HepG2 (cell line): ENCODE data around the gene SH3BGRL2. TPM values are rescaled to one million over a fixed set of nuclear protein-coding genes. Genes with fewer than 3 reads are reported as not detected.

Experiments
- ATF7-NPFF ChIP-seq: sonication (generic); formaldehyde crosslinking; IDR thresholded peaks from 2 replicates; pipeline ENCODE4 v1.8.1; 2023; ENCODE audit warnings: mild to moderate bottlenecking, low read depth, missing genetic modification reagents, moderate library complexity
- BCL6 ChIP-seq: IDR thresholded peaks from 2 replicates; pipeline ENCODE4 v1.6.1; 2016; ENCODE audit warnings: missing genetic modification reagents, missing compliant biosample characterization
- BHLHE40 ChIP-seq: IDR thresholded peaks from 2 replicates; pipeline ENCODE4 v1.6.1; 2011; ENCODE audit warnings: low read length, improper control_type of control experiment
- CSRNP1 ChIP-seq: sonication (generic); formaldehyde crosslinking; IDR thresholded peaks from 2 replicates; pipeline ENCODE4 v1.8.1; 2023; ENCODE audit warnings: mild to moderate bottlenecking, missing genetic modification reagents
- ETV6 ChIP-seq: sonication (generic); formaldehyde crosslinking; conservative IDR thresholded peaks from 2 replicates; pipeline ENCODE4 v1.4.0; 2020; ENCODE audit warnings: missing genetic modification reagents
- FOXP1 ChIP-seq, 2 experiments: fragments of 450-650 bp in 1 of 2; IDR thresholded peaks; 2 replicates each; pipeline ENCODE4 v1.6.1; 2017 to 2018; ENCODE audit warnings: antibody characterized with exemption in 1 of 2
- GABPA ChIP-seq, 2 experiments: IDR thresholded peaks; 2 replicates each; pipeline ENCODE4 v1.6.1; 2011 to 2016; ENCODE audit warnings: low read depth in 2 of 2, low read length in 1 of 2, missing biosample characterization in 1 of 2, missing genetic modification characterization in 1 of 2
- GATA4 ChIP-seq: sonication (generic); IDR thresholded peaks from 2 replicates; pipeline ENCODE4 v1.6.1; 2016; ENCODE audit warnings: antibody characterized with exemption, low read depth, borderline replicate concordance
- MEF2D ChIP-seq: sonication (generic); formaldehyde crosslinking; IDR thresholded peaks from 2 replicates; pipeline ENCODE4 v1.5.1; 2020; ENCODE audit warnings: mild to moderate bottlenecking, missing genetic modification reagents
- NR2F6 ChIP-seq, 2 experiments: IDR thresholded peaks; 2 replicates each; pipeline ENCODE4 v1.6.1; 2016; ENCODE audit warnings: antibody characterized with exemption in 1 of 2, mild to moderate bottlenecking in 1 of 2
- REL ChIP-seq: sonication (generic); formaldehyde crosslinking; conservative IDR thresholded peaks from 2 replicates; pipeline ENCODE4 v1.8.0; 2022; ENCODE audit warnings: mild to moderate bottlenecking, missing genetic modification reagents, moderate library complexity
- REPIN1 ChIP-seq: sonication (generic); formaldehyde crosslinking; IDR thresholded peaks from 2 replicates; pipeline ENCODE4 v1.8.0; 2022; ENCODE audit warnings: missing genetic modification reagents, low read depth, mild to moderate bottlenecking, borderline replicate concordance
- STAT5B ChIP-seq: sonication (generic); formaldehyde crosslinking; IDR thresholded peaks from 2 replicates; pipeline ENCODE4 v1.4.0; 2020; ENCODE audit warnings: missing genetic modification reagents
- TBX3 ChIP-seq: fragments of 450-650 bp; IDR thresholded peaks from 2 replicates; pipeline ENCODE4 v1.6.1; 2017; ENCODE audit warnings: antibody characterized with exemption, mild to moderate bottlenecking, inconsistent platforms, borderline replicate concordance
- TRIM24 ChIP-seq: sonication (generic); formaldehyde crosslinking; IDR thresholded peaks from 2 replicates; pipeline ENCODE4 v1.8.0; 2022; ENCODE audit warnings: mild to moderate bottlenecking, missing genetic modification reagents
- ZMYM4 ChIP-seq: sonication (generic); formaldehyde crosslinking; IDR thresholded peaks from 2 replicates; pipeline ENCODE4 v1.8.1; 2023; ENCODE audit warnings: mild to moderate bottlenecking, missing genetic modification reagents
- ZNF230 ChIP-seq: sonication (generic); formaldehyde crosslinking; IDR thresholded peaks from 2 replicates; pipeline ENCODE4 v1.4.0; 2020; ENCODE audit warnings: mild to moderate bottlenecking, missing genetic modification reagents
- ZNF329 ChIP-seq: sonication (generic); formaldehyde crosslinking; IDR thresholded peaks from 2 replicates; pipeline ENCODE4 v1.9.0; 2021; ENCODE audit warnings: low read depth, mild to moderate bottlenecking, missing genetic modification reagents
- ZNF333 ChIP-seq: sonication (generic); formaldehyde crosslinking; IDR thresholded peaks from 2 replicates; pipeline ENCODE4 v1.4.0; 2020; ENCODE audit warnings: mild to moderate bottlenecking, missing genetic modification reagents, borderline replicate concordance
- ZNF446 ChIP-seq: sonication (generic); formaldehyde crosslinking; IDR thresholded peaks from 2 replicates; pipeline ENCODE4 v1.5.0; 2020; ENCODE audit warnings: mild to moderate bottlenecking, missing genetic modification reagents
- ZNF512B ChIP-seq: sonication (generic); formaldehyde crosslinking; IDR thresholded peaks from 2 replicates; pipeline ENCODE4 v1.5.1; 2020; ENCODE audit warnings: missing genetic modification reagents, mild to moderate bottlenecking, borderline replicate concordance
- ZNF556 ChIP-seq: sonication (generic); formaldehyde crosslinking; IDR thresholded peaks from 2 replicates; pipeline ENCODE4 v1.4.0; 2020; ENCODE audit warnings: mild to moderate bottlenecking, missing genetic modification reagents, borderline replicate concordance
- ZSCAN20 ChIP-seq: sonication (generic); formaldehyde crosslinking; IDR thresholded peaks from 2 replicates; pipeline ENCODE4 v1.4.0; 2020; ENCODE audit warnings: missing genetic modification reagents, mild to moderate bottlenecking, borderline replicate concordance
- polyA plus RNA-seq, 8 experiments: library from polyadenylated mRNA; depleted of rRNA in 3 of 8; stranded (reverse) in 7 of 8; unstranded in 1 of 8; fragments of >200 nt; fragmentation: Illumina TruSeq in 4 of 8; extraction: Trizol in 4 of 8; gene quantifications; 2 replicates each; pipeline versions ENCODE4 v1.2.1 to v1.2.3, GENCODE V29; 2011 to 2016; ENCODE audit warnings: low read depth in 4 of 8, missing spikeins in 1 of 8, mixed read lengths in 1 of 8; ENCODE audit not compliant: insufficient read depth in 1 of 8
- total RNA-seq, 5 experiments: library from RNA; depleted of rRNA; stranded (reverse); fragments of >200 nt; fragmentation: Illumina TruSeq; extraction: Trizol; gene quantifications; 2 replicates each; pipeline ENCODE4 v1.2.3, GENCODE V29; 2016; ENCODE audit warnings: low read depth in 1 of 5
- TF ChIP-seq, protein P1 (sequence below): fragments of 450-650 bp; IDR thresholded peaks from 2 replicates; pipeline ENCODE4 v1.6.1; 2017
- TF ChIP-seq, protein P2 (sequence below): sonication (generic); formaldehyde crosslinking; IDR thresholded peaks from 2 replicates; pipeline ENCODE4 v1.9.0; 2021; ENCODE audit warnings: missing genetic modification reagents, borderline replicate concordance

Gene SH3BGRL2
- total and polyA plus RNA-seq, 2 of the 13 experiments (the other 11 are each of a cell fraction or from before 2014, with no cell fraction given): 10.9 to 28.8 TPM

- TF ChIP-seq STAT5B (CRISPR knock-in tag) (no peak), GABPA (IDR thresholded peaks at IDR 0.05; ENCODE audit: low read depth, low read length) (no peak), GABPA (CRISPR knock-in tag; IDR thresholded peaks at IDR 0.05; ENCODE audit: low read depth) (no peak), ZNF556 (CRISPR knock-in tag) (no peak), GATA4 (no peak), TRIM24 (no peak), ZNF446 (CRISPR knock-in tag) (no peak), ETV6 (CRISPR knock-in tag) (no peak), FOXP1 (IDR thresholded peaks at IDR 0.05) (no peak), FOXP1 (CRISPR knock-in tag; IDR thresholded peaks at IDR 0.05) (peak; percentile 51), BHLHE40 (peak; percentile 65; the same call in 1 of the 2 replicates), CSRNP1 (no peak), MEF2D (CRISPR knock-in tag) (no peak), NR2F6 (IDR thresholded peaks at IDR 0.05) (no peak), NR2F6 (CRISPR knock-in tag; IDR thresholded peaks at IDR 0.05) (0 out of 2 replicates have a peak, but pooled peaks have one; percentile 9), ATF7-NPFF (CRISPR knock-in tag) (no peak), ZNF333 (no peak), ZNF512B (no peak), ZNF230 (CRISPR knock-in tag) (no peak), ZNF329 (no peak), ZSCAN20 (CRISPR knock-in tag) (no peak), TBX3 (no peak), REPIN1 (CRISPR knock-in tag) (no peak), ZMYM4 (peak; percentile 96), REL (no peak), BCL6 (CRISPR knock-in tag) (peak; percentile 10; the same call in 1 of the 2 replicates)
- TF ChIP-seq, protein P1, sequence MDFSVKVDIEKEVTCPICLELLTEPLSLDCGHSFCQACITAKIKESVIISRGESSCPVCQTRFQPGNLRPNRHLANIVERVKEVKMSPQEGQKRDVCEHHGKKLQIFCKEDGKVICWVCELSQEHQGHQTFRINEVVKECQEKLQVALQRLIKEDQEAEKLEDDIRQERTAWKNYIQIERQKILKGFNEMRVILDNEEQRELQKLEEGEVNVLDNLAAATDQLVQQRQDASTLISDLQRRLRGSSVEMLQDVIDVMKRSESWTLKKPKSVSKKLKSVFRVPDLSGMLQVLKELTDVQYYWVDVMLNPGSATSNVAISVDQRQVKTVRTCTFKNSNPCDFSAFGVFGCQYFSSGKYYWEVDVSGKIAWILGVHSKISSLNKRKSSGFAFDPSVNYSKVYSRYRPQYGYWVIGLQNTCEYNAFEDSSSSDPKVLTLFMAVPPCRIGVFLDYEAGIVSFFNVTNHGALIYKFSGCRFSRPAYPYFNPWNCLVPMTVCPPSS: no peak
- TF ChIP-seq, protein P2, sequence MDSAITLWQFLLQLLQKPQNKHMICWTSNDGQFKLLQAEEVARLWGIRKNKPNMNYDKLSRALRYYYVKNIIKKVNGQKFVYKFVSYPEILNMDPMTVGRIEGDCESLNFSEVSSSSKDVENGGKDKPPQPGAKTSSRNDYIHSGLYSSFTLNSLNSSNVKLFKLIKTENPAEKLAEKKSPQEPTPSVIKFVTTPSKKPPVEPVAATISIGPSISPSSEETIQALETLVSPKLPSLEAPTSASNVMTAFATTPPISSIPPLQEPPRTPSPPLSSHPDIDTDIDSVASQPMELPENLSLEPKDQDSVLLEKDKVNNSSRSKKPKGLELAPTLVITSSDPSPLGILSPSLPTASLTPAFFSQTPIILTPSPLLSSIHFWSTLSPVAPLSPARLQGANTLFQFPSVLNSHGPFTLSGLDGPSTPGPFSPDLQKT: no peak
Observed at GRCh38 chr6:79604583-79605037, 26.5 kb upstream of the SH3BGRL2 start (continued).
